H1 (cell line): Measurements from ENCODE around the gene DES. TPM values are rescaled to one million over a fixed set of nuclear protein-coding genes. Genes with fewer than 3 reads are reported as not detected.

Source experiments
- CBX5 ChIP-seq: fragments of 300-800, 300-1000 bp; sonication (generic); IDR thresholded peaks from 2 replicates; pipeline ENCODE4 v1.7.1; 2016; ENCODE audit warnings: antibody characterized with exemption, low read length, low read depth
- CHD2 ChIP-seq: IDR thresholded peaks from 2 replicates; pipeline ENCODE4 v1.6.1; 2012; ENCODE audit warnings: low read length, improper control_type of control experiment
- EP300 ChIP-seq, 2 experiments: IDR thresholded peaks; 1 replicate in 1 of 2; 2 replicates in 1 of 2; pipeline ENCODE4 v1.6.1; 2011 to 2012; ENCODE audit warnings: low read depth in 2 of 2, low read length in 2 of 2, mild to moderate bottlenecking in 2 of 2, borderline replicate concordance in 1 of 2, inconsistent platforms in 1 of 2, moderate library complexity in 1 of 2
- HDAC2 ChIP-seq, 2 experiments: fragments of 300-600 bp in 1 of 2; sonication (generic) in 1 of 2; IDR thresholded peaks; 2 replicates each; pipeline ENCODE4 v1.6.1; 2011 to 2012; ENCODE audit warnings: low read depth in 2 of 2, low read length in 2 of 2, mild to moderate bottlenecking in 2 of 2, moderate library complexity in 2 of 2, borderline replicate concordance in 1 of 2, inconsistent platforms in 1 of 2
- NRF1 ChIP-seq: IDR thresholded peaks from 2 replicates; pipeline ENCODE4 v1.6.1; 2011; ENCODE audit warnings: mild to moderate bottlenecking, low read depth, low read length, improper control_type of control experiment
- SIRT6 ChIP-seq: IDR thresholded peaks from one replicate; pipeline ENCODE4 v1.7.1; 2012; ENCODE audit warnings: low read length, inconsistent platforms
- SP1 ChIP-seq: IDR thresholded peaks from 2 replicates; pipeline ENCODE4 v1.6.1; 2011; ENCODE audit warnings: low read depth, low read length
- SRF ChIP-seq: IDR thresholded peaks from 2 replicates; pipeline ENCODE4 v1.6.1; 2011; ENCODE audit warnings: mild to moderate bottlenecking, low read depth, low read length, moderate library complexity
- SUZ12 ChIP-seq: fragments of 200-600 bp; sonication (generic); IDR thresholded peaks from 2 replicates; pipeline ENCODE4 v1.6.1; 2012; ENCODE audit warnings: mild to moderate bottlenecking, inconsistent platforms, low read length, moderate library complexity, mixed read lengths
- TAF1 ChIP-seq: IDR thresholded peaks from 2 replicates; pipeline ENCODE4 v1.6.1; 2011; ENCODE audit warnings: mild to moderate bottlenecking, low read depth, low read length
- YY1 ChIP-seq: IDR thresholded peaks from 2 replicates; pipeline ENCODE4 v1.6.1; 2011; ENCODE audit warnings: low read depth, mild to moderate bottlenecking, low read length
- polyA plus RNA-seq, 7 experiments: library from polyadenylated mRNA; depleted of rRNA in 3 of 7; stranded (reverse) in 5 of 7; unstranded in 2 of 7; fragments of >200 nt in 5 of 7; fragments of 200-250 nt in 2 of 7; gene quantifications; 1 replicate in 5 of 7; 2 replicates in 1 of 7; 4 replicates in 1 of 7; pipeline versions ENCODE4 v1.2.1 to v1.2.3, GENCODE V29; 2011 to 2013; ENCODE audit warnings: missing spikeins in 2 of 7, mixed read lengths in 2 of 7
- total RNA-seq: library from RNA; stranded (reverse); fragmentation: NEBNext Ultra II Directional; extraction: Animal tissue kit (Norgen Biotek cat#: 25700); gene quantifications from 2 replicates; pipeline ENCODE4 v1.2.1, GENCODE V29; 2021
- TF ChIP-seq, protein P1 (sequence below): IDR thresholded peaks from 2 replicates; pipeline ENCODE4 v1.6.1; 2012; ENCODE audit warnings: low read length, inconsistent platforms

DES gene
- total and polyA plus RNA-seq, 2 of the 8 experiments (the other 6 are each of a cell fraction or from before 2014, with no cell fraction given): 1.8 to 4.3 TPM

DNA sequence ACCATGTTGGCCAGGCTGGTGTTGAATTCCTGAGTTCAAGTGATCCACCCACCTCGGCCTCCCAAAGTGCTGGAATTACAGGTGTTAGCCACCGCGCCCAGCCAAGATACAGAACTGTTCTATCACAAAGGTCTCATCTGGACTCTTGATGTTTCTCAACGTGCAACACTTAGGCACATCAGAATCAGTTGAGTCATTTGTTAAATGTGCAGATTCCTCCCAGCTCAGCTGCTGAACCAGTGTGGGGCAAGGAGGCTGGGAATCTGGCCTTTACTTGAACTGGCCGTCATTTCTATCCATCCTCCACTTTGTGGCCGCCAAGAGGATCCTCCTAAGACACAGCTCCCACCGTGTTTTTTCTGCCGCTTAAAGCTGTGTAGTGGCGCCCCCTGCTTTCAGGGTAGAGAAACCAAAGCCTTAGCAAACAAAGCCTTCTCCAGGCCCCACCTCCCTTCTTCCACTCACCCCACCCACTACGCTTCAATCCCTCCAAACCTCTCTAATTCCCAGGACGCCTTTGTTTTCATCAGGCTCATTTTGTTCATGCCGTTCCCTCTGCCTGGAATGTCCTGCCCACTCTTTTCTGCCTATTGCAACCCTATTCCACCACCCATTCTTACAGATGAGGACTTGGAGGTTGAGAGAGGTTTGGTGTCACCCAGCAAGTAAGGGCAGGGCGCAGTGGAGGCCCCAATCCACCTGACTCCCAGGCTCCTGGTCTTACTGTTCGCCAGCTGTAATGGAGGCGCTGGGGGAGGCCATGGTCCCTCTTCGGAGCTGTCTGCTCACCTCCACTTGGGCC is 15.7 kb downstream of the DES start (continued):
- TF ChIP-seq SP1 (peak; percentile 79; the same call in 1 of the 2 replicates), SIRT6 (no peak), YY1 (peak; percentile 83), EP300 (IDR thresholded peaks at IDR 0.05; ENCODE audit: borderline replicate concordance in 1 of 2, low read depth in 2 of 2, low read length in 2 of 2) (peak in 1 of 2 experiments; percentile 42; a peak in 1 of 3 replicates), TAF1 (peak; percentile 59; the same call in 1 of the 2 replicates), CHD2 (0 out of 2 replicates have a peak, but pooled peaks have one; percentile 6), SRF (no peak), SUZ12 (no peak), HDAC2 (IDR thresholded peaks at IDR 0.05; ENCODE audit: borderline replicate concordance in 1 of 2, low read depth in 2 of 2, low read length in 2 of 2) (peak in 1 of 2 experiments; percentile 53; a peak in 1 of 4 replicates), CBX5 (no peak), NRF1 (no peak)
- TF ChIP-seq, protein P1, sequence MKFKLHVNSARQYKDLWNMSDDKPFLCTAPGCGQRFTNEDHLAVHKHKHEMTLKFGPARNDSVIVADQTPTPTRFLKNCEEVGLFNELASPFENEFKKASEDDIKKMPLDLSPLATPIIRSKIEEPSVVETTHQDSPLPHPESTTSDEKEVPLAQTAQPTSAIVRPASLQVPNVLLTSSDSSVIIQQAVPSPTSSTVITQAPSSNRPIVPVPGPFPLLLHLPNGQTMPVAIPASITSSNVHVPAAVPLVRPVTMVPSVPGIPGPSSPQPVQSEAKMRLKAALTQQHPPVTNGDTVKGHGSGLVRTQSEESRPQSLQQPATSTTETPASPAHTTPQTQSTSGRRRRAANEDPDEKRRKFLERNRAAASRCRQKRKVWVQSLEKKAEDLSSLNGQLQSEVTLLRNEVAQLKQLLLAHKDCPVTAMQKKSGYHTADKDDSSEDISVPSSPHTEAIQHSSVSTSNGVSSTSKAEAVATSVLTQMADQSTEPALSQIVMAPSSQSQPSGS: 0 out of 2 replicates have a peak, but pooled peaks have one; percentile 39
